ENCODE data around the gene KLHL35. TPM values are rescaled to one million over a fixed set of nuclear protein-coding genes. Genes with fewer than 3 reads are reported as not detected.

Gene KLHL35
- total RNA-seq, 1 donor from 2014 or later, result not detected

DNA sequence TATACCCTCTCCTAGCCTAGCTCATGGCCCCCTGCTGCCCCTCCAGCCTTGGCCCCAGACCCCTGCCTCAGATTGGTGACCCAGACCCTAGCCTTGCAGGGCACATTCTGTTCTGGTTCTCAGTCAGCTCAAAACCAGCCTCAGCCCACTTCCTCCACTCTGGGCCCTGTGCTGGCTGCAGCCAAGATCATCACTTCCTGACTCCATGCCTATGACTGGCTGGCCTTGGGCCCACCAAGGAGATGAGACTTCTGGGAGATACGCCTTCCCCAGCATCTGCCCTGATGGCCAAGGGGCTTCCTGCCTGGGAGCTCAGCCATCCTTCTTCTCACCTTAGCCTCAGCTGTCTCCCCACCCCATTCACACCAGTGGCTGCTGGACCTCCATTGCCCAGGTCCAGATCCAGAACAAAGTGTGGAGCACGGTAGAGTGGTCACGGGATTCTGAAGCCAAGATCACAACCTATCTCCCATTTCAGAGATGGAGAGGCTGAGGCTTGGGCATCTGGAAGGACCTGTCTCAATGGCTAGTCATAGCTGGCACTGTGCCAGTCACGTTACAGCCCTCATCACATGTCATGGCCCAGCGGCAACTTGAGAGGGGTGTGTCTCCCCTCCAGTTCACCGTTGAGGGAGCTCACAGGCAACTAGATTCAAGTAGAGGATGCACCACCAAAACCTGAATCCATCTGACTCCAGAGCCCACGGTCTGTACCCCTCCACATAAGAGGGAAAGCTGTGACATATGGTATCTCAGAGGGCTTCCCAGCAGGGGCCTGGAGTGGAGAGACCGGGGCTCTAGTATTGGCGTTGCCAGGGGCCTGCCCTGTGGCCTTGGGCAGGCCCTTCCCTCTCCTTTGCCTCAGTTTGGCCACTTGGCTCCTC is 43.0 kb upstream of the KLHL35 start:
- Histone ChIP-seq H3K9me3 (no peaks in the 10 kb centered on the region), H3K27ac (peak overlapping the region; percentile 42), H3K36me3 (no peaks in the 10 kb centered on the region), H3K27me3 (no peaks in the 10 kb centered on the region), H3K4me3 (peak overlapping the region in 1 of 2 donors; percentile 6), H3K4me1 (peaks cover 24% of the 10 kb centered on the region)
- intact Hi-C loops (cut with DNase I), result no loop called here
- no peak for DNase-seq (ENCODE audit: extremely low spot score in 2 of 2)
- TF ChIP-seq POLR2AphosphoS5 (IDR thresholded peaks at IDR 0.05; ENCODE audit: insufficient read depth in 1 of 2, low read depth in 1 of 2) (peak in 1 of 2 donors; percentile 8), POLR2A (IDR thresholded peaks at IDR 0.05) (no peak)
- TF ChIP-seq, protein P1, sequence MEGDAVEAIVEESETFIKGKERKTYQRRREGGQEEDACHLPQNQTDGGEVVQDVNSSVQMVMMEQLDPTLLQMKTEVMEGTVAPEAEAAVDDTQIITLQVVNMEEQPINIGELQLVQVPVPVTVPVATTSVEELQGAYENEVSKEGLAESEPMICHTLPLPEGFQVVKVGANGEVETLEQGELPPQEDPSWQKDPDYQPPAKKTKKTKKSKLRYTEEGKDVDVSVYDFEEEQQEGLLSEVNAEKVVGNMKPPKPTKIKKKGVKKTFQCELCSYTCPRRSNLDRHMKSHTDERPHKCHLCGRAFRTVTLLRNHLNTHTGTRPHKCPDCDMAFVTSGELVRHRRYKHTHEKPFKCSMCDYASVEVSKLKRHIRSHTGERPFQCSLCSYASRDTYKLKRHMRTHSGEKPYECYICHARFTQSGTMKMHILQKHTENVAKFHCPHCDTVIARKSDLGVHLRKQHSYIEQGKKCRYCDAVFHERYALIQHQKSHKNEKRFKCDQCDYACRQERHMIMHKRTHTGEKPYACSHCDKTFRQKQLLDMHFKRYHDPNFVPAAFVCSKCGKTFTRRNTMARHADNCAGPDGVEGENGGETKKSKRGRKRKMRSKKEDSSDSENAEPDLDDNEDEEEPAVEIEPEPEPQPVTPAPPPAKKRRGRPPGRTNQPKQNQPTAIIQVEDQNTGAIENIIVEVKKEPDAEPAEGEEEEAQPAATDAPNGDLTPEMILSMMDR (IDR thresholded peaks at IDR 0.05), result no peak

DNA sequence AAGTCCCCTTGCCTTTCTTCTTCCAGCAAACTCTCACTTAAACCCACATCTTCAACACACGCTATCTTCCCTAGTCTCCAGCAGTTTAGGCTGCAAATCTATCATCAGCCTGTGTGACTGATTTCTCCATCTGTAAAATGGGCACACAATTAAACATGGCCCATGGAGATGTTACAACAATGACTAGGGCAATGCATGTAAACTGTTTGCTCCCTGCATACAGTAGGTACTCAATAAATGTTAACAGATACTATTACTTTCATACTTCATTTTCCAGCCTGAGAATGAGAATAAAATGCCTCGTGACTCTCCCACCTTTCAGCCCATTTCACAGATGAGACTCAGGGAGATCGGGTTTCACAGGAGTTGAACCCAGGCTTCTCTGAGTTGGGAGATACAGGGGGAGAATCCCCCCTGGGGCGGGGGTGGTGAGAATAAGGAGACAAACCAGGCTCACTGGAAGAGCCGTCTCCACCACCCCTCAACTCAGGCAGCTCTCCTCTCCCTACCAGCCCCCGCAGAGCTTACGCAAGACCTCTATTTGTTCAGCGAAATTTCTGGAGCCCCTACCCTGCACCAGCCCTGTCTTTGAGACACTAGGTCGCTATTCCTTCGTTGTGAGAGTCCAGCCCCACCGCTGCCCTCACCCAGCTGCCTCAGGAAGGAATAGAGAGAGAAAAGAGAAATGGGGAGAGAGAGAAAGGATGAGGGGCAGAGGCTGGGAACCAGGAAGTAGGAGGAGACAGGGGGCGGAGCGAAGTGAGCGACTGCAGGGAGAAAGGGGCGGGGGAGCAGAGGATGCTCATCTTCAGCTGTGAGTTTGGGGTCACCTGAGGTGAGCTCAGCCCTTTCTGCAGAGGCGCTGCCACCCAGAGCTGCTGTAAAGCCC is 42.1 kb upstream of the KLHL35 start:
- H3K36me3 ChIP-seq, result no peaks in the 10 kb centered on the region
- H3K4me1 ChIP-seq, result peaks cover 24% of the 10 kb centered on the region
- no peaks in the 10 kb centered on the region for H3K27me3 ChIP-seq
- H3K4me3 ChIP-seq, result peak overlapping the region in 1 of 2 donors; percentile 6
- H3K9me3 ChIP-seq, result no peaks in the 10 kb centered on the region
- peak overlapping the region; percentile 42 for H3K27ac ChIP-seq
- DNase-seq (ENCODE audit: extremely low spot score in 2 of 2), result no peak
- intact Hi-C loops (cut with DNase I), result no loop called here
- TF ChIP-seq, protein P1 (IDR thresholded peaks at IDR 0.05), result no peak
- TF ChIP-seq POLR2A (IDR thresholded peaks at IDR 0.05), result no peak
- no peak for TF ChIP-seq POLR2AphosphoS5 (IDR thresholded peaks at IDR 0.05; ENCODE audit: insufficient read depth in 1 of 2, low read depth in 1 of 2)

DNA sequence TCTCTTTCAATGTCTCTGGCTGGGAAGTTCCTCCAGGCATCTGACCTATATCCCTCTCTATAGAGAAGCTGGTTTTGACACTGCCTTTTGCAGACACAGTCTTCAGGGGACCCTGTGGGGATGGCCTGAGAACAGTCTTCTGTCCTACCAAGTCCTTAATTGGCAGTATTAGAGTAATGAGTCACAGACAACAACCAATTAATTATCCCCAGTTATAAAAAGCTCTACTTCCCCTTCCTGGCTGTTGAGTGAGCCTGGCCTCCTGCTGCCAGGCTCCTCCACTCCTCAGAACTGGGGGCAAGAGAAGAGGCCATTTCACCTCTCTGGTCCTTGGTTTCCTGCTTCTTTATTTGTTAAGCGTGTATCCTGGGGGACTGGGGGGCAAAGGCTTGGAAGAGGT is 41.2 kb upstream of the KLHL35 start:
- Histone ChIP-seq H3K36me3 (no peaks in the 10 kb centered on the region), H3K27ac (no peak overlapping the region), H3K4me3 (no peak overlapping the region), H3K4me1 (peaks cover 25% of the 10 kb centered on the region), H3K9me3 (no peaks in the 10 kb centered on the region), H3K27me3 (no peaks in the 10 kb centered on the region)
- TF ChIP-seq, protein P1 (IDR thresholded peaks at IDR 0.05), result no peak
- no peak for TF ChIP-seq POLR2A (IDR thresholded peaks at IDR 0.05)
- no peak for TF ChIP-seq POLR2AphosphoS5 (IDR thresholded peaks at IDR 0.05; ENCODE audit: insufficient read depth in 1 of 2, low read depth in 1 of 2)
- intact Hi-C loops (cut with DNase I), result no loop called here
- no peak for DNase-seq (ENCODE audit: extremely low spot score in 2 of 2)

DNA sequence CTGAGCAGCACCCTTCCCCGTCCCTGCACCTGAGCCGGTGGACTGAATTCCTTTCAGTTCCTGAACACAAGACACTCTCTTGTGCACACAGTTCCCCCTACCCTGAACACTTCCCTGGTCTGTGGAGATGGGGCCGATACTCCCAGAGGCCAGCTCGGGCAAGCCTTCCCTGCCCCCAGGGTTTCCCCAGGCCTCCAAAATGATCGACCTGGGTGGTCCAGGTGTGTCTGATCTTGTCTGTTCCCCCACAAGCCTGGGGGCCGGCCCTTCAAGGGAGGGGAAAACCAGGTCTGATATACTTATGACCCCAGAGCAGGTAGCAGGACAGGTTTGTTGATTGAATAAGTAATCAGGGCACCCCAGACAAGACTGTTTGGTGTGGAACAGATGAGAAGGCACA is 40.7 kb upstream of the KLHL35 start:
- intact Hi-C loops (cut with DNase I), result no loop called here
- H3K4me3 ChIP-seq, result no peak overlapping the region
- H3K9me3 ChIP-seq, result no peaks in the 10 kb centered on the region
- no peak for DNase-seq (ENCODE audit: extremely low spot score in 2 of 2)
- H3K4me1 ChIP-seq, result peaks cover 31% of the 10 kb centered on the region
- no peaks in the 10 kb centered on the region for H3K36me3 ChIP-seq
- TF ChIP-seq POLR2A (IDR thresholded peaks at IDR 0.05) (no peak), POLR2AphosphoS5 (IDR thresholded peaks at IDR 0.05; ENCODE audit: insufficient read depth in 1 of 2, low read depth in 1 of 2) (no peak)
- TF ChIP-seq, protein P1 (IDR thresholded peaks at IDR 0.05), result no peak
- H3K27ac ChIP-seq, result no peak overlapping the region
- H3K27me3 ChIP-seq, result no peaks in the 10 kb centered on the region

Measured in vagina (tissue), 2 donors.